H9 (cell line): ENCODE results near the gene ZNF445. TPM values are rescaled to one million over a fixed set of nuclear protein-coding genes. Genes with fewer than 3 reads are reported as not detected.

ENCODE experiments used
- DNase-seq: peaks from one replicate; pipeline ENCODE4 v3.0.0-alpha.2; 2017
- H2AFZ ChIP-seq: one replicate; pipeline ENCODE4 v1.6.1; 2013; ENCODE audit warnings: mild to moderate bottlenecking, low read length, control low read depth, moderate library complexity
- H2AK5ac ChIP-seq: 2 replicates; pipeline ENCODE4 v1.6.1; 2013; ENCODE audit warnings: low read length, control low read depth, mixed read lengths; ENCODE audit not compliant: insufficient read length
- H2BK120ac ChIP-seq: one replicate; pipeline ENCODE4 v1.6.1; 2013; ENCODE audit warnings: low read depth, mild to moderate bottlenecking, low read length, control low read depth, inconsistent platforms; ENCODE audit not compliant: poor library complexity, severe bottlenecking
- H2BK12ac ChIP-seq: 2 replicates; pipeline ENCODE4 v1.6.1; 2013; ENCODE audit warnings: low read length, control low read depth, mixed read lengths, low read depth; ENCODE audit not compliant: insufficient read length
- H2BK15ac ChIP-seq: 2 replicates; pipeline ENCODE4 v1.6.1; 2013; ENCODE audit warnings: low read depth, low read length, control low read depth
- H2BK20ac ChIP-seq: one replicate; pipeline ENCODE4 v1.6.1; 2013; ENCODE audit warnings: low read depth, mild to moderate bottlenecking, low read length, control low read depth, inconsistent platforms; ENCODE audit not compliant: poor library complexity, severe bottlenecking
- H2BK5ac ChIP-seq: 2 replicates; pipeline ENCODE4 v1.6.1; 2013; ENCODE audit warnings: low read length, control low read depth, mixed read lengths; ENCODE audit not compliant: insufficient read length
- H3K14ac ChIP-seq: 2 replicates; pipeline ENCODE4 v1.6.1; 2013; ENCODE audit warnings: low read length, control low read depth; ENCODE audit not compliant: insufficient read depth
- H3K18ac ChIP-seq: 2 replicates; pipeline ENCODE4 v1.6.1; 2013; ENCODE audit warnings: low read depth, mild to moderate bottlenecking, mixed read lengths, low read length, control low read depth; ENCODE audit not compliant: insufficient read length
- H3K23ac ChIP-seq: 2 replicates; pipeline ENCODE4 v1.6.1; 2013; ENCODE audit warnings: low read length, control low read depth, mixed read lengths, low read depth; ENCODE audit not compliant: insufficient read length
- H3K23me2 ChIP-seq: 2 replicates; pipeline ENCODE4 v1.6.1; 2013; ENCODE audit warnings: low read depth, mild to moderate bottlenecking, mixed read lengths, low read length, control low read depth; ENCODE audit not compliant: insufficient read length, poor library complexity, severe bottlenecking
- H3K27ac ChIP-seq: 2 replicates; pipeline ENCODE4 v1.5.1; 2013; ENCODE audit warnings: low read length, control low read depth, mixed read lengths, low read depth; ENCODE audit not compliant: insufficient read length
- H3K27me3 ChIP-seq: 2 replicates; pipeline ENCODE4 v1.6.1; 2013; ENCODE audit warnings: low read length, control low read depth, inconsistent platforms; ENCODE audit not compliant: insufficient read depth
- H3K4ac ChIP-seq: 2 replicates; pipeline ENCODE4 v1.6.1; 2013; ENCODE audit warnings: low read depth, mild to moderate bottlenecking, control low read depth, inconsistent platforms, low read length, moderate library complexity
- H3K4me1 ChIP-seq: 2 replicates; pipeline ENCODE4 v1.6.1; 2013; ENCODE audit warnings: low read length, control low read depth, inconsistent platforms; ENCODE audit not compliant: insufficient read depth
- H3K4me2 ChIP-seq: 2 replicates; pipeline ENCODE4 v1.6.1; 2013; ENCODE audit warnings: low read length, control low read depth, mixed read lengths; ENCODE audit not compliant: insufficient read length, insufficient read depth
- H3K56ac ChIP-seq: 2 replicates; pipeline ENCODE4 v1.6.1; 2013; ENCODE audit warnings: low read depth, mild to moderate bottlenecking, mixed read lengths, low read length, control low read depth; ENCODE audit not compliant: insufficient read length
- H3K79me1 ChIP-seq: 2 replicates; pipeline ENCODE4 v1.6.1; 2013; ENCODE audit warnings: low read depth, mild to moderate bottlenecking, moderate library complexity, low read length, control low read depth, inconsistent platforms; ENCODE audit not compliant: insufficient read depth, poor library complexity, severe bottlenecking
- H3K79me2 ChIP-seq: 2 replicates; pipeline ENCODE4 v1.6.1; 2013; ENCODE audit warnings: low read length, control low read depth, inconsistent platforms; ENCODE audit not compliant: insufficient read depth
- H3K9ac ChIP-seq: 2 replicates; pipeline ENCODE4 v1.6.1; 2013; ENCODE audit warnings: low read length, control low read depth, mixed read lengths; ENCODE audit not compliant: insufficient read length; ENCODE audit errors: extremely low read depth
- H3K9me3 ChIP-seq: one replicate; pipeline ENCODE4 v1.6.1; 2013; ENCODE audit warnings: low read depth, low read length, inconsistent platforms; ENCODE audit not compliant: control insufficient read depth
- H3T11ph ChIP-seq: one replicate; pipeline ENCODE4 v1.6.1; 2013; ENCODE audit warnings: mild to moderate bottlenecking, low read length, control low read depth, inconsistent platforms
- H4K20me1 ChIP-seq: one replicate; pipeline ENCODE4 v1.6.1; 2013; ENCODE audit not compliant: control insufficient read depth, insufficient read length, insufficient read depth
- H4K5ac ChIP-seq: 2 replicates; pipeline ENCODE4 v1.6.1; 2013; ENCODE audit warnings: low read depth, mild to moderate bottlenecking, mixed read lengths, low read length, control low read depth; ENCODE audit not compliant: insufficient read length
- H4K8ac ChIP-seq: replicated peaks from 2 replicates; pipeline ENCODE4 v1.6.1; 2013; ENCODE audit warnings: low read length, control low read depth, mixed read lengths, low read depth; ENCODE audit not compliant: insufficient read length
- H4K91ac ChIP-seq: 2 replicates; pipeline ENCODE4 v1.6.1; 2013; ENCODE audit warnings: low read depth, mild to moderate bottlenecking, moderate library complexity, mixed read lengths, low read length, control low read depth; ENCODE audit not compliant: insufficient read length
- H3K27ac Mint-ChIP-seq, 3 experiments: 2 replicates in 2 of 3; 3 replicates in 1 of 3; pipeline ENCODE4 v1.8.0; 2020 to 2021; ENCODE audit warnings: mixed read lengths in 3 of 3, mild to moderate bottlenecking in 1 of 3, moderate library complexity in 1 of 3
- H3K27me3 Mint-ChIP-seq: 2 replicates; pipeline ENCODE4 v1.8.0; 2021; ENCODE audit warnings: low read depth, mild to moderate bottlenecking, moderate library complexity, mixed read lengths
- H3K36me3 Mint-ChIP-seq, 3 experiments: 2 replicates in 2 of 3; 3 replicates in 1 of 3; pipeline ENCODE4 v1.8.0; 2020 to 2021; ENCODE audit warnings: low read depth in 3 of 3, mixed read lengths in 3 of 3; ENCODE audit not compliant: insufficient read depth in 1 of 3
- H3K4me1 Mint-ChIP-seq, 2 experiments: 2 replicates each; pipeline ENCODE4 v1.8.0; 2020; ENCODE audit warnings: mixed read lengths in 2 of 2
- H3K4me3 Mint-ChIP-seq, 2 experiments: 2 replicates in 1 of 2; 3 replicates in 1 of 2; pipeline ENCODE4 v1.8.0; 2020 to 2021; ENCODE audit warnings: mild to moderate bottlenecking in 2 of 2, mixed read lengths in 2 of 2, moderate library complexity in 1 of 2
- H3K9me3 Mint-ChIP-seq, 2 experiments: 2 replicates in 1 of 2; 3 replicates in 1 of 2; pipeline ENCODE4 v1.8.0; 2020; ENCODE audit warnings: mild to moderate bottlenecking in 2 of 2, mixed read lengths in 2 of 2, moderate library complexity in 1 of 2
- WGBS: extraction: QIAGEN DNeasy Blood & Tissue Kit; methylation state at CpG from one replicate; pipeline ENCODE4 v1.1.7; 2013; ENCODE audit warnings: missing lambda C conversion rate, low lambda C conversion rate, mixed read lengths; ENCODE audit not compliant: insufficient read length; ENCODE audit errors: extremely low coverage; 5-methylcytosine and 5-hydroxymethylcytosine counted together
- total RNA-seq: library from RNA; stranded (reverse); gene quantifications from 2 replicates; pipeline ENCODE4 v1.2.1, GENCODE V29; 2021
- TF ChIP-seq, protein P1 (sequence below): fragments of 200-600 bp; sonication (generic); conservative IDR thresholded peaks from 3 replicates; pipeline ENCODE4 v1.8.0; 2021; ENCODE audit warnings: antibody characterized with exemption, mild to moderate bottlenecking

Gene ZNF445
- total RNA-seq, 1 experiment from 2014 or later, result 26.0 TPM

DNA sequence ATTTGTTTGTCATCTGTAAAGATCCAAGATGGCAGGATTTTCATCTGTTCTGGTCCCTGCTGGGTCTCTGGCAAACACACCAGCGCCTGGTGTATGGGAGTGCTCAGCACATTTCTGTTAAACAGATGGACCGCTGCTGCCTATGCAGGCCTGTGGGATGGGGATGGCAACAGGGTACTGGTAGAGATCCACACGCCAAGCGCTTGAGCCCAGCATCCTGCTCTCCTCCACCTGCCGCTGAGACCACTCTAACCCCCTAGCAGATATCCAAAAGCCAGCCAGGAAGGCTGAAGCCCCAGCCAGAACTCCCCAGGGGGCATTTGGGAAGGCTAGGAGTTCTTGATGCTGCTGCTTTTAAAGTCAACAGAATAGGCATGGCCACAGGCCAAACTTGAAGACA is 31.7 kb downstream of the ZNF445 start:
- no peak overlapping the region for H2BK120ac ChIP-seq

More for the DNA sequence above, 31.7 kb downstream of the ZNF445 start:
- no peak overlapping the region for H3K4me2 ChIP-seq
- no peak for DNase-seq
- H3K23ac ChIP-seq, result no peak overlapping the region
- no peaks in the 10 kb centered on the region for H4K20me1 ChIP-seq
- no peaks in the 10 kb centered on the region for H3K79me2 ChIP-seq
- no peak overlapping the region for H2BK15ac ChIP-seq
- no peaks in the 10 kb centered on the region for H3K9me3 ChIP-seq
- H3K27ac ChIP-seq, result no peak overlapping the region
- H4K8ac ChIP-seq, result no peak overlapping the region
- Mint-ChIP-seq H3K9me3 (no peaks in the 10 kb centered on the region; a peak in 2 of 5 replicates), H3K36me3 (peaks cover 62 to 77% (median 73%) of the 10 kb centered on the region in 3 experiments), H3K4me1 (no peaks in the 10 kb centered on the region), H3K27me3 (no peaks in the 10 kb centered on the region), H3K4me3 (no peak overlapping the region), H3K27ac (no peak overlapping the region)
- H3K56ac ChIP-seq, result no peak overlapping the region
- no peak overlapping the region for H2BK12ac ChIP-seq
- H3K18ac ChIP-seq, result no peak overlapping the region
- H4K91ac ChIP-seq, result no peak overlapping the region
- no peak overlapping the region for H3K9ac ChIP-seq
- H3K4ac ChIP-seq, result no peak overlapping the region
- no peak overlapping the region for H4K5ac ChIP-seq
- H3K27me3 ChIP-seq, result no peaks in the 10 kb centered on the region
- H3T11ph ChIP-seq, result no peak overlapping the region
- no peaks in the 10 kb centered on the region for H3K4me1 ChIP-seq
- H2AFZ ChIP-seq, result no peak overlapping the region
- H2BK5ac ChIP-seq, result no peak overlapping the region
- no peaks in the 10 kb centered on the region for H3K79me1 ChIP-seq
- no peak overlapping the region for H3K14ac ChIP-seq
- no peak overlapping the region for H2BK20ac ChIP-seq
- TF ChIP-seq, protein P1, sequence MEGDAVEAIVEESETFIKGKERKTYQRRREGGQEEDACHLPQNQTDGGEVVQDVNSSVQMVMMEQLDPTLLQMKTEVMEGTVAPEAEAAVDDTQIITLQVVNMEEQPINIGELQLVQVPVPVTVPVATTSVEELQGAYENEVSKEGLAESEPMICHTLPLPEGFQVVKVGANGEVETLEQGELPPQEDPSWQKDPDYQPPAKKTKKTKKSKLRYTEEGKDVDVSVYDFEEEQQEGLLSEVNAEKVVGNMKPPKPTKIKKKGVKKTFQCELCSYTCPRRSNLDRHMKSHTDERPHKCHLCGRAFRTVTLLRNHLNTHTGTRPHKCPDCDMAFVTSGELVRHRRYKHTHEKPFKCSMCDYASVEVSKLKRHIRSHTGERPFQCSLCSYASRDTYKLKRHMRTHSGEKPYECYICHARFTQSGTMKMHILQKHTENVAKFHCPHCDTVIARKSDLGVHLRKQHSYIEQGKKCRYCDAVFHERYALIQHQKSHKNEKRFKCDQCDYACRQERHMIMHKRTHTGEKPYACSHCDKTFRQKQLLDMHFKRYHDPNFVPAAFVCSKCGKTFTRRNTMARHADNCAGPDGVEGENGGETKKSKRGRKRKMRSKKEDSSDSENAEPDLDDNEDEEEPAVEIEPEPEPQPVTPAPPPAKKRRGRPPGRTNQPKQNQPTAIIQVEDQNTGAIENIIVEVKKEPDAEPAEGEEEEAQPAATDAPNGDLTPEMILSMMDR, result no peak
- H2AK5ac ChIP-seq, result no peak overlapping the region
- WGBS, result no CpG with 5 or more reads among the region's 5 CpGs
- no peaks in the 10 kb centered on the region for H3K23me2 ChIP-seq
